Psoas muscle (tissue), 8 donors: ENCODE data around the gene CORO1C. TPM values are rescaled to one million over a fixed set of nuclear protein-coding genes. Genes with fewer than 3 reads are reported as not detected.

Experiments used
- ATAC-seq, 4 donors: fragments of 200-7000 bp; cut with Tn5 transposase; one replicate each; pipeline ENCODE4 v1.9.1; 2020; ENCODE audit warnings: moderate library complexity in 3 of 4, mild to moderate bottlenecking in 2 of 4
- DNase-seq, 2 donors: peaks; one replicate each; pipeline ENCODE4 v3.0.0-alpha.2; 2020
- H3K27ac ChIP-seq: fragments of 200-600 bp; one replicate; pipeline ENCODE4 v1.8.0; 2022
- H3K27me3 ChIP-seq, 3 donors: fragments of 200-600 bp in 1 of 3; one replicate each; pipeline versions ENCODE4 v1.6.1 to v1.8.0; 2013 to 2022; ENCODE audit warnings: low read length in 2 of 3, mild to moderate bottlenecking in 2 of 3, moderate library complexity in 1 of 3; ENCODE audit not compliant: insufficient read depth in 3 of 3
- H3K36me3 ChIP-seq, 2 donors: fragments of 200-600 bp in 1 of 2; one replicate each; pipeline versions ENCODE4 v1.6.1 to v1.8.0; 2013 to 2022; ENCODE audit warnings: low read depth in 1 of 2, mild to moderate bottlenecking in 1 of 2, moderate library complexity in 1 of 2; ENCODE audit not compliant: insufficient read depth in 1 of 2
- H3K4me1 ChIP-seq: fragments of 200-600 bp; one replicate; pipeline ENCODE4 v1.8.0; 2022
- H3K4me3 ChIP-seq: fragments of 200-600 bp; one replicate; pipeline ENCODE4 v1.8.0; 2022; ENCODE audit warnings: mild to moderate bottlenecking
- H3K9me3 ChIP-seq: fragments of 200-600 bp; one replicate; pipeline ENCODE4 v1.8.0; 2022
- WGBS, 3 donors: extraction: QIAGEN DNeasy Blood & Tissue Kit; methylation state at CpG; one replicate each; pipeline versions ENCODE4 v1.1.6 to v1.1.7; 2013; 5-methylcytosine and 5-hydroxymethylcytosine counted together
- intact Hi-C, 2 donors: fragments of 100-400 bp; cut with DNase I; formaldehyde crosslinking; loops; one replicate each; pipeline versions ENCODE4 v1.11.0 to v1.14.2; 2022
- polyA plus RNA-seq, 3 donors: library from polyadenylated mRNA; stranded (reverse); fragments of 200-250 nt; gene quantifications; one replicate each; pipeline ENCODE4 v1.2.3, GENCODE V29; 2013
- total RNA-seq, 4 donors: library from RNA; stranded (reverse); fragmentation: NEBNext Ultra II Directional in 2 of 4; extraction: Animal tissue kit (Norgen Biotek cat#: 25700) in 2 of 4; gene quantifications; one replicate each; pipeline versions ENCODE4 v1.2.1 to v1.2.4, GENCODE V29; 2021 to 2023
- TF ChIP-seq, protein P1 (sequence below): fragments of 200-600 bp; IDR thresholded peaks from one replicate; pipeline ENCODE4 v1.8.0; 2022; ENCODE audit warnings: antibody characterized with exemption
- donor health status: healthy with polysubstance abuse.
- donor health status: DM: no; HTN: no; CAD: no; lungs with moderate emphysema.
- donor health status: Bipolar disorder and iron deficiency.
- donor health status: healthy.
- donor health status: DM: yes; HTN: yes; CAD: no.
- donor health status: DM: no; HTN: no; CAD: no.
- donor health status: DM: no; HTN: no; CAD: no.
- donor health status: DM: yes; HTN: yes; CAD: no.

Gene CORO1C
- total and polyA plus RNA-seq, 7 donors, result 16.9 to 67.1 (median 40.5) TPM

DNA sequence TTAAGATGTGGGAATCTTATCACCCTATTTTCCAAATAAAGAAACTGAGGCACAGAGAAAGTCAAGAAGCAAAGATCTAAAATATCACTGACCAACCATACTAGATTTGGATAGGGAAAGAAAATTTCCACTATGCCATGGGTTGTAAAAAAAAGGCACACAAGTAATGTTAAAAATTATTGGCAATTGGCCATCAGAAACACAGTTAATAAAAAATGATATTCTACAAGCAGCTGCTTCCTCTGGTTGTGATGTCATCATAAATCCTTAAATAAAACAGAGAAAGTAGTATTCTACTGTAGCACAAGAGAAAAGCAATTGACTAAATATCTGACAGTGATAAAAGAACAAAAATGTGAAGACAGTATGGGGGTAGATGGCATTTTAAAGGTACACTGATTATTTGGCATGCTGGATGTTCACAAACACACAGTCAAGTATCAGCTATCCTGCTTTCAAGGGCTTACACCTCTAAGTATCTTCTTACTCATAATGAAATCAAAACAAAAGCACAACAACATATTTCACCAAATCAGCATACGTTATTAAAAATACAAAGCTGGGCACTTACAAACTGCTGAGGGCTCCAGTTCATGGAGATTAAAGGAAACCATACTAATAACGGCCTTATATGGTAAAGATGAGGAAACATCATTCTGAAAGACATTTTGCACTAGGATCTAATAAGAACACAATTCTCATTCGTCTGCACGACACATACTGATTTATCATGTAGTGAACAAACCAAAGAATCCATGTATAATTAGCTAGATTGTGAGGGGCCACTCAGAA, 45.7 kb downstream of the CORO1C start:
- H3K4me3 ChIP-seq, result peak overlapping the region; percentile 9
- H3K36me3 ChIP-seq, result no peaks in the 10 kb centered on the region
- WGBS, 3 donors, result 20 to 47% (median 26%) methylated on average over 4 of the region's 4 CpGs
- ATAC-seq, result peak in 1 of 4 donors; percentile 33
- H3K27ac ChIP-seq, result peak overlapping the region; percentile 95
- peaks cover 77% of the 10 kb centered on the region for H3K4me1 ChIP-seq
- intact Hi-C loops, result no loop called here
- H3K27me3 ChIP-seq, result no peaks in the 10 kb centered on the region
- TF ChIP-seq, protein P1, sequence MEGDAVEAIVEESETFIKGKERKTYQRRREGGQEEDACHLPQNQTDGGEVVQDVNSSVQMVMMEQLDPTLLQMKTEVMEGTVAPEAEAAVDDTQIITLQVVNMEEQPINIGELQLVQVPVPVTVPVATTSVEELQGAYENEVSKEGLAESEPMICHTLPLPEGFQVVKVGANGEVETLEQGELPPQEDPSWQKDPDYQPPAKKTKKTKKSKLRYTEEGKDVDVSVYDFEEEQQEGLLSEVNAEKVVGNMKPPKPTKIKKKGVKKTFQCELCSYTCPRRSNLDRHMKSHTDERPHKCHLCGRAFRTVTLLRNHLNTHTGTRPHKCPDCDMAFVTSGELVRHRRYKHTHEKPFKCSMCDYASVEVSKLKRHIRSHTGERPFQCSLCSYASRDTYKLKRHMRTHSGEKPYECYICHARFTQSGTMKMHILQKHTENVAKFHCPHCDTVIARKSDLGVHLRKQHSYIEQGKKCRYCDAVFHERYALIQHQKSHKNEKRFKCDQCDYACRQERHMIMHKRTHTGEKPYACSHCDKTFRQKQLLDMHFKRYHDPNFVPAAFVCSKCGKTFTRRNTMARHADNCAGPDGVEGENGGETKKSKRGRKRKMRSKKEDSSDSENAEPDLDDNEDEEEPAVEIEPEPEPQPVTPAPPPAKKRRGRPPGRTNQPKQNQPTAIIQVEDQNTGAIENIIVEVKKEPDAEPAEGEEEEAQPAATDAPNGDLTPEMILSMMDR, result no peak
- no peak for DNase-seq
- H3K9me3 ChIP-seq, result no peaks in the 10 kb centered on the region

DNA sequence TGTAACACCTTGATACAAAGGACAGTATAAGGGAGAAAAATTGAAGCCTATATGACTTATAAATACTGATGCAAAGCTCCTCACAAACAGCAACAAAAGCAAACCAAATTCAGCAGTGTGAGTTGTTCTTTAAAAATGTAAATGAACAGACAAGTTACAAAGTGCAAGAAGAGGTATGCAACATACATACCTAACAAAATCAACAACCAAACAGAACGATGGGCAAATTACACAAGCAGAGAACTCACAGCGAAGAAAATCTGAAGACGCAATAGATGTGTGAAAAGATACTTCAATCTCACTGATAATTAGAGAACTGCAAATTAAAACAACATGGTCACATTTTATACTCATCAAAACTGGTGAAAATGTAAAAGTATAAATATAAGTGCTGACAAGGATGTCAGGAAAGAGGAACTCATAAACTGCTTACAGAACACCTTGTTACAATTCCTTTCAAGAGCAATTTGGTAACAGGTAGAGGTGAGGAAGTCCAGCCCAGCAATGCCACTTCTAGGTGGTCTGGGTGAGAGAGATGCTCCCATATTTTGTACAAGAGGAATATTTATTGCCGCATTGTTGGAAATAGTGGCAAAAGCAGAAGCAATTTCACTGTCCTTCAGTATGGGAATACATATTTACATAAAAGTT, 47.3 kb downstream of the CORO1C start:
- H3K27ac ChIP-seq, result peak overlapping the region; percentile 25
- no peaks in the 10 kb centered on the region for H3K9me3 ChIP-seq
- no peaks in the 10 kb centered on the region for H3K27me3 ChIP-seq
- no peak for ATAC-seq
- WGBS, 3 donors, result 82 to 90% (median 83%) methylated on average over 4 of the region's 4 CpGs
- intact Hi-C loops, result no loop called here
- no peak for DNase-seq
- TF ChIP-seq, protein P1, result no peak
- peaks cover 73% of the 10 kb centered on the region for H3K4me1 ChIP-seq
- H3K36me3 ChIP-seq, result no peaks in the 10 kb centered on the region
- no peak overlapping the region for H3K4me3 ChIP-seq

DNA sequence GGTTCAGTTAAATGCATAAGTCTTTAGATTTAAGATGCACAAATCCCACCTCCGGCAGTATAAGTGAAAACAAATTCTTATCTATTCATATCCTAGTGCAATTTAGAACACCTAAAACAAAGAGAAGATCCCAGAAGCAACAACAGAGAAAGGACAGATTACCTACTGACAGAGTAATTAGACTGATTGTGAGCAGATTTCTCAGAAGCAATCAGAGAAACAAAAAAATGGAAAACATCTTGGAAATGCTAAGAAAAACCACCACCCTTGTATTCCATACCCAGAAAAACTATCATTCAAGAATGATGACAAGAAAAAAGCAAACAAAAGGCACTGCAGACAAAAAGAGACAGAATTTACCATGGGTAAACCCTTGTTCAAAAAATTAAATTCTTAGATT, 50.0 kb downstream of the CORO1C start:
- 86 to 100% (median 97%) methylated on average over 1 of the region's 1 CpG for WGBS, 3 donors
- no peak for ATAC-seq
- peak overlapping the region; percentile 27 for H3K27ac ChIP-seq
- H3K4me3 ChIP-seq, result no peak overlapping the region
- TF ChIP-seq, protein P1, result no peak
- H3K27me3 ChIP-seq, result no peaks in the 10 kb centered on the region
- no peak for DNase-seq
- intact Hi-C loops, result no loop called here
- H3K4me1 ChIP-seq, result peaks cover 62% of the 10 kb centered on the region
- H3K9me3 ChIP-seq, result no peaks in the 10 kb centered on the region
- peaks cover 0 to 18% of the 10 kb centered on the region in 2 donors for H3K36me3 ChIP-seq

DNA sequence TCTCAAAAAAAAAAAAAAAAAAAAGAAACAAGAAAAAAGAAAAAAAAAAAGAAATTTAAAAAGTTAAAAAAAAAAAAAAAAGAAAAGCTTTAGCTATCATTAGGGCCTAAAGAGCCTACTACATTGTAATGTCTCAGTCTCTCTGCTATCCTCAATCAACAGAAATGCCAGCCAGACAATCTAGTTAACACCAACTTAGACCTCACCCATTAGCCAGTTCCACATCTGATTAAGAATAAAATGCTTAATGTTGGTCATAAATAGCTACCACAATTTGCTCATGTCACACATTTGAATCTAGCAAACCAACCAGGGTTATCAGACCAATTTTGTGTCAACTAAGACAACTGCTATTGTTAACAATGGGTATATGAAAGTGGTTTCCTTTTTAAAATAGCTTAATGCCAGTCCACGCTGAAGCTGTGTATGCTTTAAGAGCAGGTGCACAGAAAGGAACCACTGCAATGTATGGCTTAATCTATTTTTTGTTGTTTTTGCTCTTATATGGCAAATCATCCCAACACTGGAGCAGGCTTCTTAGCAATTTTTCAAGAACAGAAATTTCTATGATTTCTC, 52.1 kb downstream of the CORO1C start:
- ATAC-seq, result peak in 1 of 4 donors; percentile 21
- peak overlapping the region; percentile 64 for H3K27ac ChIP-seq
- WGBS, 3 donors, result 80 to 95% (median 90%) methylated on average over 1 of the region's 1 CpG
- H3K9me3 ChIP-seq, result no peaks in the 10 kb centered on the region
- TF ChIP-seq, protein P1, result no peak
- no peak overlapping the region for H3K4me3 ChIP-seq
- H3K36me3 ChIP-seq, result peaks cover 0 to 37% of the 10 kb centered on the region in 2 donors
- intact Hi-C loops, result no loop called here
- DNase-seq, result no peak
- H3K4me1 ChIP-seq, result peaks cover 41% of the 10 kb centered on the region
- H3K27me3 ChIP-seq, result no peaks in the 10 kb centered on the region
